Thyroid gland (tissue), 4 donors: ENCODE data around the gene CD22. TPM values are rescaled to one million over a fixed set of nuclear protein-coding genes. Genes with fewer than 3 reads are reported as not detected.

Experiments used
- DNase-seq, 2 donors: peaks; one replicate each; pipeline ENCODE4 v3.0.0-alpha.2; 2019
- H3K27ac ChIP-seq, 3 donors: fragments of 200-600 bp; sonication (generic); 1 replicate in 2 of 3; 2 replicates in 1 of 3; pipeline ENCODE4 v1.5.1; 2016 to 2019; ENCODE audit warnings: mild to moderate bottlenecking in 1 of 3, moderate library complexity in 1 of 3
- H3K27me3 ChIP-seq: fragments of 200-600 bp; sonication (generic); one replicate; pipeline ENCODE4 v1.5.1; 2019
- H3K36me3 ChIP-seq, 2 donors: fragments of 200-600 bp; sonication (generic); one replicate each; pipeline ENCODE4 v1.5.1; 2016 to 2019
- H3K4me1 ChIP-seq, 2 donors: fragments of 200-600 bp; sonication (generic); one replicate each; pipeline ENCODE4 v1.5.1; 2017 to 2019
- H3K4me3 ChIP-seq, 3 donors: fragments of 200-600 bp; sonication (generic); replicated peaks in 1 of 3; 1 replicate in 2 of 3; 2 replicates in 1 of 3; pipeline ENCODE4 v1.5.1; 2016; ENCODE audit warnings: mild to moderate bottlenecking in 1 of 3
- H3K9me3 ChIP-seq: fragments of 200-600 bp; sonication (generic); one replicate; pipeline ENCODE4 v1.5.1; 2017
- POLR2A ChIP-seq, 2 donors: fragments of 450-650 bp; IDR thresholded peaks; one replicate each; pipeline ENCODE4 v1.6.1; 2017; ENCODE audit warnings: antibody characterized with exemption in 2 of 2, mild to moderate bottlenecking in 2 of 2, moderate library complexity in 1 of 2
- WGBS, 2 donors: methylation state at CpG; one replicate each; pipeline ENCODE4 v1.1.5; 2017; 5-methylcytosine and 5-hydroxymethylcytosine counted together
- intact Hi-C: fragments of 100-400 bp; cut with DNase I; formaldehyde crosslinking; loops from one replicate; pipeline ENCODE4 v1.15.1; 2023
- total RNA-seq, 4 donors: library from RNA; depleted of rRNA; stranded (reverse); fragments of >200 nt; gene quantifications; one replicate each; pipeline ENCODE4 v1.2.3, GENCODE V29; 2016
- TF ChIP-seq, protein P1 (sequence below), 6 experiments: fragments of 200-600 bp in 3 of 6; fragments of 450-650 bp in 3 of 6; sonication (generic) in 3 of 6; IDR thresholded peaks; one replicate each; pipeline ENCODE4 v1.5.1; 2016 to 2019; ENCODE audit warnings: antibody characterized with exemption in 6 of 6, mild to moderate bottlenecking in 2 of 6, inconsistent platforms in 1 of 6, moderate library complexity in 1 of 6

Gene CD22
- total RNA-seq, 4 donors from 2014 or later, result 0.68 to 18.4 (median 2.0) TPM

DNA sequence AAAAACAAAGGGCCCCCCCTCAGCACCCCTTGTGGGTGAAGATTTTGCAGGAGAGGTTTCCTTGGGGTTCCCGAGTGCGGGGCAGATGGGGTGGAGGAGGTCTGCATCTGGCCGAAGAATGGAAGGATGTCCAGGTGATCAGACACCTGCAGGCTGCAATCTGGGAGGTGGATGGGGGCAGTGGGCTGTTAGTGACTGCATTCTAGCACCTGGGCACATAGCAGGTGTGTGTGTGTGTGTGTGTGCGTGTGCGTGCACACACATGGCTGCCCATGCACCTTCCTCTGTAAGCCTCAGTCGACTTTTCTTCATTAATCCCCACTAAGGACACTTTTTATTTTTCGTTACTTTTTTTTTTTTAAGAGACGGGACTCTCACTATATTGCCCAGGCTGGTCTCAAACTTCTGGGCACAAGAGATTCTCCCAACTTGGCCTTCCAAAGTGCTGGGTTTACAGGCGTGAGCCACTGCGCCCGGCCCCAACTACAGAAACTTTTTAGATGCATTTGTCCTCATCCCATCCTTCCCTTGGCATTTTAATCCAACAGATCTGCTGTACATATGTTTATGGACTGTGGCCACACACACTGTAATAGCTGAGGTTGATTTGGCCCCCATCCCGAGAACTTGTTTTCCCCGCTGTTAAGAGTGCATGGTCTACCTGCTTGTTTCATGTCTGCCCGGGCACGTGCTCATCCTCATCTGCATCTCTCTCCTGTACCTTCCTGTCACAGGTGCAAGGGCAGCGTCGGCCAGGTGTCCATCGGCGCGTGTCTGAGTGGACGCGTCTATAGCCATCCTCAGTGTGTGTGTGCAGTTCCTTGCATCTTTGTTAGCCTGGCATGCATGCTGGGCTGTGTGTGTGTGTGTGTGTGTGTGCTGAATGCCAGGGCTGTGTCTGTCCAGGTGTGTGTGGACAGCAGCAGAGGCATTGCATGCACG lies 36.3 kb upstream of the CD22 start:
- no peaks in the 10 kb centered on the region for H3K27me3 ChIP-seq
- WGBS, 2 donors, result 70 to 80% methylated on average over 22 to 23 of the region's 23 CpGs
- peak in 1 of 2 donors; percentile 23 for DNase-seq
- H3K36me3 ChIP-seq, result no peaks in the 10 kb centered on the region
- H3K27ac ChIP-seq, result no peak overlapping the region
- no peak for TF ChIP-seq POLR2A (IDR thresholded peaks at IDR 0.05)
- TF ChIP-seq, protein P1, sequence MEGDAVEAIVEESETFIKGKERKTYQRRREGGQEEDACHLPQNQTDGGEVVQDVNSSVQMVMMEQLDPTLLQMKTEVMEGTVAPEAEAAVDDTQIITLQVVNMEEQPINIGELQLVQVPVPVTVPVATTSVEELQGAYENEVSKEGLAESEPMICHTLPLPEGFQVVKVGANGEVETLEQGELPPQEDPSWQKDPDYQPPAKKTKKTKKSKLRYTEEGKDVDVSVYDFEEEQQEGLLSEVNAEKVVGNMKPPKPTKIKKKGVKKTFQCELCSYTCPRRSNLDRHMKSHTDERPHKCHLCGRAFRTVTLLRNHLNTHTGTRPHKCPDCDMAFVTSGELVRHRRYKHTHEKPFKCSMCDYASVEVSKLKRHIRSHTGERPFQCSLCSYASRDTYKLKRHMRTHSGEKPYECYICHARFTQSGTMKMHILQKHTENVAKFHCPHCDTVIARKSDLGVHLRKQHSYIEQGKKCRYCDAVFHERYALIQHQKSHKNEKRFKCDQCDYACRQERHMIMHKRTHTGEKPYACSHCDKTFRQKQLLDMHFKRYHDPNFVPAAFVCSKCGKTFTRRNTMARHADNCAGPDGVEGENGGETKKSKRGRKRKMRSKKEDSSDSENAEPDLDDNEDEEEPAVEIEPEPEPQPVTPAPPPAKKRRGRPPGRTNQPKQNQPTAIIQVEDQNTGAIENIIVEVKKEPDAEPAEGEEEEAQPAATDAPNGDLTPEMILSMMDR (IDR thresholded peaks at IDR 0.05), result no peak
- no peaks in the 10 kb centered on the region for H3K9me3 ChIP-seq
- intact Hi-C loops, result no loop called here
- no peaks in the 10 kb centered on the region for H3K4me1 ChIP-seq
- no peak overlapping the region for H3K4me3 ChIP-seq

DNA sequence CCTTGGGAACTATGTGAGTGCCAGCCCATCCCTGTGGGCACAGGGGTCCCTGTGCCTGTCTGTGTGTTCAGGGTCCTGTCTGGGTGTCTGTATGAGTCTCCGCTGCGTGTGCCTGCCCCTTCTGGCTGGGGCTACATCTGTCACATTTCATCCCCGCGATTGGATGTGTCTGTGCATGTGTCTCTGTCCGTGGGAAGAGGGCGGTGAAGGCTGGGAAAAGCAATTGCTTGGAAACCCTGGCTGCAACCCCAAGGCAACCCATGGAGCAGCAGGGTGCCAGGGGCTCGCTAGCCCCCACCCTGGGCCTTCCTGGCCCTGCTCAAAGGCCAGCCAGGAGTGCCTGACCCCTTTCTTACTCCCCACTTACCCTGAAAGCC lies 35.6 kb upstream of the CD22 start:
- H3K4me1 ChIP-seq, result no peaks in the 10 kb centered on the region
- 40 to 72% methylated on average over 1 to 7 of the region's 7 CpGs for WGBS, 2 donors
- no peaks in the 10 kb centered on the region for H3K27me3 ChIP-seq
- H3K4me3 ChIP-seq, result no peak overlapping the region
- DNase-seq, result no peak
- H3K9me3 ChIP-seq, result no peaks in the 10 kb centered on the region
- intact Hi-C loops, result no loop called here
- no peak overlapping the region for H3K27ac ChIP-seq
- TF ChIP-seq, protein P1 (IDR thresholded peaks at IDR 0.05), result no peak
- TF ChIP-seq POLR2A (IDR thresholded peaks at IDR 0.05), result no peak
- H3K36me3 ChIP-seq, result no peaks in the 10 kb centered on the region

GRCh38 chr19:35293808-35294207 lies 35.2 kb upstream of the CD22 start:
- no peaks in the 10 kb centered on the region for H3K9me3 ChIP-seq
- TF ChIP-seq, protein P1 (IDR thresholded peaks at IDR 0.05), result no peak
- TF ChIP-seq POLR2A (IDR thresholded peaks at IDR 0.05), result no peak
- H3K27me3 ChIP-seq, result no peaks in the 10 kb centered on the region
- no peak for DNase-seq
- no peak overlapping the region for H3K4me3 ChIP-seq
- intact Hi-C loops, result no loop called here
- no peaks in the 10 kb centered on the region for H3K36me3 ChIP-seq
- no peaks in the 10 kb centered on the region for H3K4me1 ChIP-seq
- WGBS, 2 donors, result 54 to 66% methylated on average over 17 of the region's 17 CpGs
- H3K27ac ChIP-seq, result no peak overlapping the region

DNA sequence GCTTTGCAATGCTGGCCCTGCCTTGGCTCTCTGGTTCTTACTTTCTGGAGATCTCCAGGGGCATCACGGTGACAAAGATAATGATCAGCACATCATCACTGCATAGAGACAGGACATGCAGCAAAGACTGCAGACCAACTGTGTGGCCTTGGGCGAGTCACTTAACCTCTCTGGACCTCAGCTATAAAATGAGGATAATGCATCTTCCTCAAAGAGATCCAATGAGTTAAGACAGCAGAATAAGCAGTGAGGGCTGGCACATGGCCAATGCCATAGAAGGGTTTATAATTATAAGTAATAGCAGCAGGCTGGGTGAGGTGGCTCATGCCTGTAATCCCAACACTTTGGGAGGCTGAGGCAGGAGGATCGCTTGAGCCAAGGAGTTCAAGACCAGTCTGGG lies 34.7 kb upstream of the CD22 start:
- WGBS, 2 donors, result 67 to 78% methylated on average over 3 of the region's 3 CpGs
- H3K27ac ChIP-seq, result no peak overlapping the region

More for the DNA sequence above, 34.7 kb upstream of the CD22 start:
- Histone ChIP-seq H3K9me3 (no peaks in the 10 kb centered on the region), H3K4me1 (no peaks in the 10 kb centered on the region), H3K36me3 (no peaks in the 10 kb centered on the region), H3K27me3 (no peaks in the 10 kb centered on the region), H3K4me3 (no peak overlapping the region)
- DNase-seq, result no peak
- intact Hi-C loops, result no loop called here
- TF ChIP-seq, protein P1 (IDR thresholded peaks at IDR 0.05), result no peak
- no peak for TF ChIP-seq POLR2A (IDR thresholded peaks at IDR 0.05)
